ENCODE results near the gene TBC1D22B. TPM values are rescaled to one million over a fixed set of nuclear protein-coding genes. Genes with fewer than 3 reads are reported as not detected.
A peak's percentile ranks its signal among the peaks of the same experiment; 100 is the strongest.

Gene TBC1D22B
- total RNA-seq, 1 donor = 6.9 TPM

GRCh38 chr6:37236921-37237320 lies 20.7 kb upstream of the TBC1D22B start:
- Histone ChIP-seq H3K36me3 (ENCODE audit: insufficient read depth, low read length) (no peaks in the 10 kb centered on the region), H3K9me3 (ENCODE audit: low read depth, low read length) (no peaks in the 10 kb centered on the region), H3K4me1 (ENCODE audit: insufficient read depth, low read length) (peaks cover 38% of the 10 kb centered on the region), H3K27me3 (ENCODE audit: insufficient read depth, low read length) (no peaks in the 10 kb centered on the region), H3K4me3 (ENCODE audit: insufficient read depth, low read length) (no peak overlapping the region), H3K79me2 (ENCODE audit: insufficient read depth, low read length) (no peaks in the 10 kb centered on the region), H3K27ac (ENCODE audit: low read depth, low read length) (peak overlapping the region; percentile 21), H4K20me1 (ENCODE audit: insufficient read depth, low read length) (no peaks in the 10 kb centered on the region), H3K4me2 (ENCODE audit: insufficient read depth, low read length) (no peak overlapping the region), H2AFZ (ENCODE audit: low read length) (no peak overlapping the region)
- DNase-seq (ENCODE audit: insufficient read length, low spot score, missing footprints) = no peak
- TF ChIP-seq CTCF (IDR thresholded peaks at IDR 0.05; ENCODE audit: extremely low read depth, low read depth, low read length) = no peak

GRCh38 chr6:37237789-37238188 lies 19.8 kb upstream of the TBC1D22B start:
- no peaks in the 10 kb centered on the region for H3K79me2 ChIP-seq (ENCODE audit: insufficient read depth, low read length)
- H2AFZ ChIP-seq (ENCODE audit: low read length) = no peak overlapping the region
- no peaks in the 10 kb centered on the region for H3K36me3 ChIP-seq (ENCODE audit: insufficient read depth, low read length)
- no peaks in the 10 kb centered on the region for H4K20me1 ChIP-seq (ENCODE audit: insufficient read depth, low read length)
- no peak overlapping the region for H3K4me2 ChIP-seq (ENCODE audit: insufficient read depth, low read length)
- no peak overlapping the region for H3K4me3 ChIP-seq (ENCODE audit: insufficient read depth, low read length)
- H3K27me3 ChIP-seq (ENCODE audit: insufficient read depth, low read length) = no peaks in the 10 kb centered on the region
- H3K27ac ChIP-seq (ENCODE audit: low read depth, low read length) = no peak overlapping the region
- no peaks in the 10 kb centered on the region for H3K9me3 ChIP-seq (ENCODE audit: low read depth, low read length)
- TF ChIP-seq CTCF (IDR thresholded peaks at IDR 0.05; ENCODE audit: extremely low read depth, low read depth, low read length) = no peak
- no peak for DNase-seq (ENCODE audit: insufficient read length, low spot score, missing footprints)
- peaks cover 46% of the 10 kb centered on the region for H3K4me1 ChIP-seq (ENCODE audit: insufficient read depth, low read length)

- H4K20me1 ChIP-seq (ENCODE audit: insufficient read depth, low read length) = no peaks in the 10 kb centered on the region
- H3K4me1 ChIP-seq (ENCODE audit: insufficient read depth, low read length) = peaks cover 52% of the 10 kb centered on the region
- H3K4me3 ChIP-seq (ENCODE audit: insufficient read depth, low read length) = no peak overlapping the region
- H2AFZ ChIP-seq (ENCODE audit: low read length) = no peak overlapping the region
- DNase-seq (ENCODE audit: insufficient read length, low spot score, missing footprints) = no peak
- no peak overlapping the region for H3K4me2 ChIP-seq (ENCODE audit: insufficient read depth, low read length)
- H3K27me3 ChIP-seq (ENCODE audit: insufficient read depth, low read length) = no peaks in the 10 kb centered on the region
- H3K9me3 ChIP-seq (ENCODE audit: low read depth, low read length) = no peaks in the 10 kb centered on the region
- TF ChIP-seq CTCF (IDR thresholded peaks at IDR 0.05; ENCODE audit: extremely low read depth, low read depth, low read length) = no peak
- H3K36me3 ChIP-seq (ENCODE audit: insufficient read depth, low read length) = no peaks in the 10 kb centered on the region
- H3K27ac ChIP-seq (ENCODE audit: low read depth, low read length) = peak overlapping the region; percentile 98
- no peaks in the 10 kb centered on the region for H3K79me2 ChIP-seq (ENCODE audit: insufficient read depth, low read length)
Observed at GRCh38 chr6:37238381-37238780, 19.2 kb upstream of the TBC1D22B start.

- Histone ChIP-seq H3K9me3 (ENCODE audit: low read depth, low read length) (no peaks in the 10 kb centered on the region), H3K79me2 (ENCODE audit: insufficient read depth, low read length) (no peaks in the 10 kb centered on the region), H3K27me3 (ENCODE audit: insufficient read depth, low read length) (no peaks in the 10 kb centered on the region), H3K36me3 (ENCODE audit: insufficient read depth, low read length) (no peaks in the 10 kb centered on the region), H2AFZ (ENCODE audit: low read length) (no peak overlapping the region), H3K27ac (ENCODE audit: low read depth, low read length) (peak overlapping the region; percentile 98), H3K4me2 (ENCODE audit: insufficient read depth, low read length) (peak overlapping the region; percentile 20), H3K4me3 (ENCODE audit: insufficient read depth, low read length) (no peak overlapping the region), H3K4me1 (ENCODE audit: insufficient read depth, low read length) (peaks cover 64% of the 10 kb centered on the region), H4K20me1 (ENCODE audit: insufficient read depth, low read length) (no peaks in the 10 kb centered on the region)
- TF ChIP-seq CTCF (IDR thresholded peaks at IDR 0.05; ENCODE audit: extremely low read depth, low read depth, low read length) = no peak
- no peak for DNase-seq (ENCODE audit: insufficient read length, low spot score, missing footprints)
Observed at GRCh38 chr6:37239526-37239925, 18.0 kb upstream of the TBC1D22B start.
